ACHN (cell line): ENCODE measurements around the gene MCRS1.
A peak's percentile ranks its signal among the peaks of the same experiment; 100 is the strongest.
"Not testable (repeated sequence)": the region's sequence is repeated elsewhere in the genome, so short reads cannot be mapped to it uniquely, and the experiment has no call there.

Experiments
- DNase-seq: peaks from one replicate; pipeline ENCODE4 v3.0.0-alpha.2; 2015
- in situ Hi-C: cut with HindIII; loops from 2 replicates; pipeline ENCODE4 v1.10.0; 2017; ENCODE audit warnings: low sequenced_read_pairs, low pct_ligation_motif_present, low pct_unique_long_range_greater_than_20kb

The MCRS1 gene

DNA sequence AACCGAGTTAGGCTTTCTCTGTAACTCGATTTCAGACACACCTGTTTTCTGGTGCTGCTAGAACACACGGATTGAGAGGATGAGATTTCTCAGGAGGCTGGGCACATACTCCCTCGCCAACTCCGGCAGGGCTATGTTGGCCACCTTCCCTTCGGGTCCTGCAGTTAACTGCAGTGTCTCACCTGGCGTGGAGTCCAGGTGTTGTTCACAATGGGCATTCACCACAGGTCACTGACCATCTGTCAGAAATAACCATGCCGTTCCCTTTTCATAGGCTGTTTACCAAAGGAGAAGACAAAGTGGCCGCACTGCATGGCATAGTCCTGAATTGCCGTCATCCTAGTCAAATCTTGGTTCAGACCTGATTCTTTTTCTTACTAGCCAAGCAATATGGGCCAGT is 34.6 kb downstream of the MCRS1 start:
- DNase-seq = no peak
- in situ Hi-C loops = no loop called here

DNA sequence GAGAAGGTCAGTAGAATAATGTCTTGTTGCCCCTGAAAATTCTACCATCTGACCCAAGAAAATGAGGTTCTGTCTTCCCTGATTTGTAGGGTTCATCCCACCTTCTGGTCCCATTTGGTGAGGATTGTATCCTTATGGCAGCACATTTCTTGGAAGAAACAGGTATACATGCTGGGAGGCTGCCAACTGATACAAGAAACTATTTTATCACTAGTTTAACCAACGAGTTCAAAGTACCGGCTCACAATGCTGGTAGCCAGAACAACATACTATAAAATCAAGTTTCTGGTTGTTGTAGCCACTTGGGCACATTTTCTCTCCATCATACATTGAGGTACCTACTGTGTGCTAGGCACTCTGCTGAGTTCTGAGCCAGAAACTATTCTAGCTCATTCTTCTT is 36.2 kb downstream of the MCRS1 start:
- in situ Hi-C loops = no loop called here
- no peak for DNase-seq

DNA sequence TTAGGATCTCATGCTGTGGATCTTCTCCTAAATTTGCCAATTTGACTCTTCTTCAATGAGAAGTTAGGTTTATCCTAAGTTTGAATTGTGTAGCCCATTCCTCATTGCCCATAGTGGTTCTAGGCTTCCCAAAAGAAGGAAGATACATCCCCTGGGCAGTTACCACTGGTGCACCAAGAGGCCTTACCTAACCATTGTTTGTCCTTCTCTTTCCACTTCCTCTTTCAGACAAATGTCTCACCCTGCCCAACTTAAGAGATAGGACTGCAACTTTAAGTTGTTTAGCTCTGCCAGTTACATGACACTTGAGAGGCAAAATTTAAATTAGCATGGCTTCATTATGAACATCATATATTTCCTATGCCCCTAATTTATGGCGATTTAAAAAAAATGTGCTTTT is 38.5 kb downstream of the MCRS1 start:
- no peak for DNase-seq
- in situ Hi-C loops = no loop called here

DNA sequence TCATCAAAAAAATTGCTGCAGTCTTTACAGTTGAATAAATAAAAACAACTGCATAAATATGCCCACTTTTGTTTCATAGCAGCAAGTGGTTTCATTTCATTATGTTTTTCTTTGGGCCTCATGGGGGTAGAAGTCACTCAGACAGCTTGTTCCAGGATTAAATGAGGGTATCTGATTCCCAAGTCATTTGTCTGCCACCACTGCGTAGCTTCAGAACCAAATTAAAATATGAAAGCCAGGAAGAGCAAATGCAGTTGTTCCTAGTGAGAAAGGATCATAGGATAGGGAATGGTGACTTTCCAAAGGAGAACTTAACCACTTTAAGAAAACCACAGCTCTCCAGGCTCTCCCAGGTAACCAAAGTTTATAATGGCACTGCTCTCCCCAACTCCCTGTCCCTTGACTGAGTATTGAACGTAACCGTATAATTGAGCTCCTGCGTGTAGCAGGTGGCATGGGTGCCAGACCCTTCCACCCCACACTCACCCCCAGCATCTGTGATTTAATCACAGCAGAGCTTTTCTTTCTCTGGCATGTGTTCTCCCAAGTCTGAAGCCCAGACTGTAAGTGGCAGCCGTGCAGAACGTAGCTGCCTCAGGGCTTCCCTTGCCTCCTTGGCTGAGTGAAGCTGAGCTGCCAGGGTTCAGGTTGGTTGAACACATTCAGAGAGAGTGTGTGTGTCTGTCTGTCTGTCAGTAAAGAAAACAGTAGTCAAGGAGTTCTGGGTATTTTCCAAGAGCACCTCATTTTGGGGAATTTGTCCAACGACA is 40.4 kb downstream of the MCRS1 start:
- in situ Hi-C loops = no loop called here
- DNase-seq = peak; percentile 62

DNA sequence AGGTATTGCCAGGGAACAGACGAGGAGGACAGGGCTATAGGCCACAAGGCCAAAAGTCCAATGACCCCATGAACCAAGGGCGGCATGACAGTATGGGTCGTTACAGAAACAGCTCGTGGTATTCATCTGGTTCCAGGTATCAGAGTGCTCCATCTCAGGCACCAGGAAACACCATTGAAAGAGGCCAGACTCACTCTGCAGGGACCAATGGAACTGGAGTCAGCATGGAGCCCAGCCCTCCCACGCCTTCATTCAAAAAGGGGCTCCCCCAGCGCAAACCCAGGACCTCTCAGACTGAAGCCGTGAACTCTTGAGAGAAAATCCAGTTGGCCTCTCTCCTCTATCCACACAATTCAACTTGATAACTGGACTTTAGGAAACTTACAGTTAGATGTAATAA is 42.0 kb downstream of the MCRS1 start:
- in situ Hi-C loops = no loop called here
- DNase-seq = no peak

DNA sequence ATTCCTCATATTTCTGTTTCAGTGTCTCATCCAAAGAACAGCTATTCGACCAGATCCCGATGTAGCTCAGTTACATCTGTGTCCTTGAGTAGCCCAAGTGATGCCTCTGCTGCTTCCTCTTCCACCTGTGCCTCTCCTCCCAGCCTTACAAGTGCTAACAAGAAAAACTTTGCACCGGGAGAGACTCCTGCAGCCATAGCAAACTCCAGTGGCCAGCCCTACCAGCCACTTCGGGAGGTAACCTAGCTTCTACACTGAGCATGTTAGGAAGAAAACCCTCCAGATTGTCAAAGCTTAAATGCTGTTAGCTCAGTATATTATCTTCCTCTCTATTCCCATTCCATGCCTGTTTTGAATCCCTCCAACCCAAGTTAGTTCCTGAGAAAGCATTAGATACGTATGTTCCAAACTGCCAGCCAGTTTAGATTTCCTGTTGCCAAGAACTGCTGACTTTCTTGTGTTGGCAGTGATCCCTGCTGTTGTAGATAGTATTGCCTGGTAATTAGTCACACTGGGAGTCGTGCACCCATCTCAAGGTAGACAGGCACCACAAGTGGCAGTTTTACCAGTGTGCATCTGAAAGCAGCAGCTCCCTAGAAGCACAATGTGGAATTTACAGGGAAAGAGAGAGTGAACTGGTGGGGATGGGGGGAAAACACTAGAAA is 43.1 kb downstream of the MCRS1 start:
- in situ Hi-C loops = no loop called here
- DNase-seq = no peak

DNA sequence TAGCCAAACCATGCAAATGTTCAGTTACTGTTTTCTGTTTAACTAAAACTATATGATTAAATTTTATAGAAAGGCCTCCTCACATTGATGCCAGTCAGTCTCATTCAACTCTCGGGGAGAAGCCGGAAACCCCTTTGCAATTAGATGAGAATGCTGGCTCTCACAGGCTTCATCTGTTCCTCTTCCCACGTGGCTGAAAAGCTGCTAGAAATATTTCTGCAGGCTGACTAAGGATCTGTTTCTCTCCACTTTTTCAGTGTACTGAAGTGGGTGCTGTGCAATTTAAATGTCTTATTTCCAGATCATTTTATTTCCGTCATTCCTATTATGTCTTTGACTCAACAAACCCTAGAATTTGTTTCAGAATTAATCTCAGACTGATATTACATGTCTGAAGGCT is 46.6 kb downstream of the MCRS1 start:
- in situ Hi-C loops = no loop called here

DNA sequence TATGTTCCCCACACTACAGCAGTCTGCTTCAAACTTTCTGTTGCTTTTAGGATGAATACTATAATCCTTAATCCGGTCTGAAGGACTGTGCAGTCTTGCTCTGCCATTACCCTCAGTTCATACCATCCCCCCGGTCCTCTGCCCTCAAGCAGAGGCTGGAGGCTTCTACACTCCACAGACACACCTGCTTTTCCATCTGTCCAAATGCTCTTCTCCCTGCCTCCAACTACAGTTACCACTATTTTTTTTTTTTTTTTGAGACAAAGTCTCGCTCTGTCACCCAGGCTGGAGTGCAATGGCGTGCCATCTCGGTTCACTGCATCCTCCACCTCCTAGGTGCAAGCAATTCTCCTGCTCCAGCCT is 48.4 kb downstream of the MCRS1 start:
- DNase-seq = no peak
- in situ Hi-C loops = loop anchor here (10.0 kb wide), 1 partner anchor 155 kb away; the partner anchor contains the start of gene SPATS2

More for the DNA sequence above, 46.6 kb downstream of the MCRS1 start:
- no peak for DNase-seq

DNA sequence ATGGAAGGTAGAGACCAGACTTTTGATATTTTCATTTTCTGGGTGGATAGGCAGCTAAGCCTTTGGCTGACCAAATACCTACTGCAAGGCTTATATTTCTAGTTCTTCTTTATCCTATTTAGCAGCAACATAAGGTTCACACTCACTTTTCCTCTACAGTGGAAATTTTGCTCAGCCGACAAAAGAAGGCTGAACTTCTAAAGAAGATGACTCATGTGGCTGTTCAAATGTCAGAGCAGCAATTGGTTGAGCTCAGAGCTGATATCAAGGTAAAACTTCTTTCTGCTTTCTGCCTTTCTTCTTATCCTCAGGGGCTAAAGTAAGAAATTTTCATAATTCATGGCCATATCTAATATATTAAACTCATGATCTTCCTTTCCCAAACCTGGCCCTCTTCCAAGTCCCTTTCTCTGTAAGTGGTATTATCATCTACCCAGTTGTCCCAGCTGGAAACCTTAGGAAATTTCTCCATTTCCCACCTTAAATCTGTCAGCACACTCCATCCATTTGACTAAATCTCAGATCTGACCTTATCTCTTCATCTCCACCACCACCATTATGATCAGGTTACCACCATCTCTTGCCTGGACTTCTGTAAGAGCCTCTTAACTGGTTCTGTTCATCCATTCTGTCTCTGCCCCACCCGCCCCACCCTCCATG is 48.9 kb downstream of the MCRS1 start:
- DNase-seq = peak; percentile 36
- in situ Hi-C loops = loop anchor here (10.0 kb wide), 1 partner anchor 154 kb away; the partner anchor contains the start of gene SPATS2

DNA sequence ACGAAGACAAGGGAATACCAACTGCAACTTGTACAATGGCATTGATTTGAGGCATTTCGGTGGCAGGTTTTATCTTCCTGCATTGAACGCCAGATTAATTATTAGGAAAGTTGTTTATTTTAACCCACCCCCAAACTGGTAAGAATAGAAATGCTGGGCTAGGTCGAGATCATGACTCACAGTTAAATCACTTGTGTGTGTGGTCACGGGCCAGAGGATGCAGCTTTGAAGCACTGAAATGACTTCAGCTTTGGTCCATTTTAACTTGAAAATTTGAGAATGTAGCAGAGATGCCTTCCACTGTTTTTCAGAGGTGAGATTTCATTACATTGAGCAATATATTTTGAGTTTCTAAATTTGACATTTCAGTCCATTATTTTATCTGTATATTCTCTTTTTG is 52.7 kb downstream of the MCRS1 start:
- DNase-seq = peak; percentile 93
- in situ Hi-C loops = loop anchor here (10.0 kb wide), 1 partner anchor 150 kb away; the partner anchor contains the start of gene SPATS2

DNA sequence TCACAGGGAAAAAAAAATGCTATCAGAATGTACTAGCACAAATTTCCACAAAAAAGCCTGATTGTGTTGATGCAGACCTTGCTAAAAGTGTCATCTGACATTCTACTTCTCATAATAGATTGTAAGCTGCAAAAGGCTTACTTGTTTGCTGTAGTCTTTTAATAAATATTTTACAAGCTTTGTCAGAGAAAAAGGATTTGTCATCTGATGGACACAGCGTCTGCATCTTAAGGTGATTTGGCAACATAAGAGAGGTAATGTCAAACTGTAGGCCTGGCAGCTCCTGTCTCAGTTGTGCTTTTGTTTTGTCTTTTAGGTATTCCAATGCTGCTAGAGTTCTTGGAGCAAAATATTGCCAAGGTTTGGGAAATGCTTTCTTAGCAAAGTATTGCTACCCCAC is 55.4 kb downstream of the MCRS1 start:
- DNase-seq = no peak
- in situ Hi-C loops = loop anchor here (10.0 kb wide), 1 partner anchor 148 kb away; the partner anchor contains the start of gene SPATS2

DNA sequence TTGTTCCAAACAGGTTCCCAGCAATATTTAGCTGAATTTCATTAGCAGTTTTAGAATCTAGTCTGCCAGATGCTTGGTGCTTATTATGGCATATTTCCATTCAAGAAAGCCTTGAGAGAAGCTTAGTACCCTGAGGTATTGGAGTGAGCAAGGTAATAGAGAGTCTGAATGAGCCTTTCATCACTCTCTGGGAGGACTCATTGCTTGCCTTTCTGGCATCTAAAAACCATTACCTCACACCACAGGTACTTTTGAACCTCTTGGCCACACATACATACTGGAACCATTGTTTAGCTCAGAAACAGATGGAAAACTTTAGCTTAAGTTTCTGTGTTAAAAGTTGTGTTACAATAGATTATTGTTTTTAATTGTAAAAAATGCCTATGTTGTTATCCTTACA is 56.5 kb downstream of the MCRS1 start:
- no peak for DNase-seq
- in situ Hi-C loops = loop anchor here (10.0 kb wide), 1 partner anchor 147 kb away; the partner anchor contains the start of gene SPATS2

DNA sequence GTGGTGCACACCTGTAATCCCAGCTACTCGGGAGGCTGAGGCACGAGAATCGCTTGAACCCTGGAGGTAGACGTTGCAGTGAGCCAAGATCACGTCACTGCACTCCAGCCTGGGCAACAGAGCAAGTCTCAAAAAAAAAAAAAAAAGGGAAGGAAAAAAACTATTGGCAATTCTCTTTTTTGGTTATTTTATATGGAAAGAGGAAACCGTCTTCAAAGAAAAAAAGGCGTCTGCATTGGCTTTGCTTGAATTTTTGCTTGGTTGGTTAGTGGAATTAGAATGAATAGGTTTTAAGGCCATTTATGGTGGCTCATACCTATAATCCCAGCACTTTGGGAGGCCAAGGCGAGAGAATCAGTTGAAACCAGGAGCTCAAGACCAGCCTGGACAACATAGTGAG is 58.3 kb downstream of the MCRS1 start:
- DNase-seq = not testable (repeated sequence)
- in situ Hi-C loops = loop anchor here (10.0 kb wide), 1 partner anchor 145 kb away; the partner anchor contains the start of gene SPATS2
